NCI-H187 (cell line): ENCODE measurements around the gene SPART.
A peak's percentile ranks its signal among the peaks of the same experiment; 100 is the strongest.

Experiments used
- DNase-seq, 2 experiments: peaks; one replicate each; lab custom pipeline; 2025; lab: John Stamatoyannopoulos, UW

Gene SPART, protein sequence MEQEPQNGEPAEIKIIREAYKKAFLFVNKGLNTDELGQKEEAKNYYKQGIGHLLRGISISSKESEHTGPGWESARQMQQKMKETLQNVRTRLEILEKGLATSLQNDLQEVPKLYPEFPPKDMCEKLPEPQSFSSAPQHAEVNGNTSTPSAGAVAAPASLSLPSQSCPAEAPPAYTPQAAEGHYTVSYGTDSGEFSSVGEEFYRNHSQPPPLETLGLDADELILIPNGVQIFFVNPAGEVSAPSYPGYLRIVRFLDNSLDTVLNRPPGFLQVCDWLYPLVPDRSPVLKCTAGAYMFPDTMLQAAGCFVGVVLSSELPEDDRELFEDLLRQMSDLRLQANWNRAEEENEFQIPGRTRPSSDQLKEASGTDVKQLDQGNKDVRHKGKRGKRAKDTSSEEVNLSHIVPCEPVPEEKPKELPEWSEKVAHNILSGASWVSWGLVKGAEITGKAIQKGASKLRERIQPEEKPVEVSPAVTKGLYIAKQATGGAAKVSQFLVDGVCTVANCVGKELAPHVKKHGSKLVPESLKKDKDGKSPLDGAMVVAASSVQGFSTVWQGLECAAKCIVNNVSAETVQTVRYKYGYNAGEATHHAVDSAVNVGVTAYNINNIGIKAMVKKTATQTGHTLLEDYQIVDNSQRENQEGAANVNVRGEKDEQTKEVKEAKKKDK

DNA sequence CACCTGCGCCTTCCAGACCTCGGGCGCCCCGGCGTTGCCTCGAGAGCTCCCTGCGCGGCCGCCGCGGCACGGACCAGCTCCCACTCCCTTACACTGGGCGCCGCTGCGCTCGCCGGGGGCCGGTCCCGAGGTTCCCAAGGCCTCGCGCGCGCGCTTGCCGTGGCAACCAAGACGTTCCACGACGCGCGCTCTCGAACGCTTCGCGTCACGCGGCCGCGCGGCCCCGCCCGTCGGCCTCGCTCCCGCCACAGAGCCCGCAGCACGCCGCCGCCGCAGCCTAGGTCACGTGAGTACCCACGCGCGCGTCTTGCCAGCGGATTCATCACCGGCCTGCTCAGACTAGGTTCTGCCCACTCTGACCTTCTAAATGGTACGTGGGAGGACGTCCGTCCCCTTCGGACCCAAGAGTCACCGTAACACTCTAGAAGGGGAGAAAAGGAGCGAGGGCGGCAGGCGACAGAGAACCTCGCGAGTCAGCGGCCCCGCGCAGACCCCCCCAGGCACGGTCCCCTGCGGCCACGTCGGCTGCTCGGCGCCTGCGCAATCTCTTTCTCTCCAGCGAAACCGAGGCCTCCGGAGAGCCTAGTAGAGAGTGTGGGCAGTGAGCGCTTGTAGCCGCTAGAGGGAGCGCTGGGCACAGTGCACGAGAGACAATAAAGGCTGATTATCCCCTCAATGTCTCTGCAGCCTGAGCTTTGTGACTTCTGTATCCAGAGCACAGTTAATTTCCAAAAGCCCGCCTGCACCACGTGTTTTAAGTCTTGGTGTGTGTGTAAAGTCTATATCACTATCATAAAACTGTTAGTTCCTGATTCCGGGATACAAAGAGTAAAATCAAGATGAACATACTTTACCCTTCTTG is at the start of gene SPART:
TSS of gene SPART (minus strand) at position 173 of the 862 bp plus-strand sequence. CDS start 10,564 bp downstream, outside the sequence.
- peak; percentile 74 to 90 for DNase-seq

DNA sequence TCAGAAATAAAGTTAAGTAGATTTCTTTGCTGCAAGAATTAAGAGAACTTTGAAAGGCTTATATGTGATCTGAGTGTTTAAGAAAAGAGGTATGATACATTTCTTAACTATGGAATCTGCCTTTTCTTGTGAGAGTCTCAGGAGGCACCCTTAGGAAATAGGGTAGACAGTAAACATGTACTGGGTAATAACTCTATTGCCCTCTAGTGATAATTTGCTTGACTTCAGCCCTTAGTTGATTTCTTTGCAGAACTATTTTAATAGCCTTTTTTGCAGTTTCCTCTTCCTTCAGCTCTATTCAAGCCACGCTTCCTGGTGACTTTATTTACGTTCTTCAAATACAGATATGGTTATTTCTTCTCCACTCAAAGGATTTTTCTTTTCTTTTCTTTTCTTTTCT is 49.1 kb upstream of the SPART start:
- DNase-seq: no peak

- no peak for DNase-seq
Observed at GRCh38 chr13:36385489-36385888, 39.3 kb upstream of the SPART start.

DNA sequence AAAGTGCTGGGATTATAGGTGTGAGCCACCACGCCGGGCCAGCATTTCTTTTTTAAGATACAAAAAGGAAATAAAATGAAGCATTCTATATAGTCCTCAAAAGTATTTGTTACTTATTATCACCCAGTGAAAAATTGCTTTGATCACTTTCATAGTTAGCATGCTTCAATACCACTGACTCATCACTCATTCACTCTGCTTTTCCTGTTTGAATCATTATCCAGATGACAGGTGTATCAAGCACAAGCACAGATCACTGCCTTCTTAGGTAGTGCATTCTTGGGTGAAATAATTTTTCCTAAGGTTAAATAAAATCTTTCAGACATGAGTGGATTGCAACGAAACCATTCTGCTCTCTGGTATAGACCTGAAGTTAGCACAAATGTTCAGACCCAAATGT is 35.8 kb upstream of the SPART start:
- no peak for DNase-seq

DNA sequence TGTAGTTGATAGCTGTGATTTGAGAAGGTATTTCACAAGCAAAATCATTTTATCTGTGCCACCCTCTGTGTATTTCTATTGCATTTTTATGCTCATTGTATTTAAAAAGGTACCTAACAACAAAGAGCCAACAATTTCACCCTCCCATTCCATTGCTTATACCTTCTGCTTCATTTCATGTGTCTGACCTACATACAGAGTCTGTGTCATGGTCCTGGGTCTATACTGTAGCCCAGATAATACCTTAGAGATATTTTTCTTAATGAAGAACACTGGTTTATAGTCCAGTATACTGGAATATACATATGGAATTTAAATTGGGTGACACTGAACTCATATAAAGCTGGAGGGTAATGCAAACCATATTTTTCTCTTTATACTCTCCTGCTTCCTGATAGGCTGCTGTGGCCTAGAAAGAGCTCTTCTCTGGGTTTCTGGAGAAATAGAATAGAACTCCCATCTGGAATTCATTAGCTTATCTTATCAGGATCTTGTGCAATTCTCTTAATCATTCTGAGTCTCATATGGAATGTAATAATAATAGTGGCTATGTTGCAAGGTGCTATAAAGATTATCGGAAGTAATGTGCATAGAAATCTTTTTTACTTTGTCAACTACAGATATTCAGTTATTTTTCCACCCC is 31.8 kb upstream of the SPART start:
- DNase-seq: no peak

GRCh38 chr13:36374063-36374462 is 27.9 kb upstream of the SPART start:
- DNase-seq: no peak

GRCh38 chr13:36371185-36371584 is 25.0 kb upstream of the SPART start:
- DNase-seq: no peak

- DNase-seq: no peak
Observed at GRCh38 chr13:36370108-36370429, 23.9 kb upstream of the SPART start.

DNA sequence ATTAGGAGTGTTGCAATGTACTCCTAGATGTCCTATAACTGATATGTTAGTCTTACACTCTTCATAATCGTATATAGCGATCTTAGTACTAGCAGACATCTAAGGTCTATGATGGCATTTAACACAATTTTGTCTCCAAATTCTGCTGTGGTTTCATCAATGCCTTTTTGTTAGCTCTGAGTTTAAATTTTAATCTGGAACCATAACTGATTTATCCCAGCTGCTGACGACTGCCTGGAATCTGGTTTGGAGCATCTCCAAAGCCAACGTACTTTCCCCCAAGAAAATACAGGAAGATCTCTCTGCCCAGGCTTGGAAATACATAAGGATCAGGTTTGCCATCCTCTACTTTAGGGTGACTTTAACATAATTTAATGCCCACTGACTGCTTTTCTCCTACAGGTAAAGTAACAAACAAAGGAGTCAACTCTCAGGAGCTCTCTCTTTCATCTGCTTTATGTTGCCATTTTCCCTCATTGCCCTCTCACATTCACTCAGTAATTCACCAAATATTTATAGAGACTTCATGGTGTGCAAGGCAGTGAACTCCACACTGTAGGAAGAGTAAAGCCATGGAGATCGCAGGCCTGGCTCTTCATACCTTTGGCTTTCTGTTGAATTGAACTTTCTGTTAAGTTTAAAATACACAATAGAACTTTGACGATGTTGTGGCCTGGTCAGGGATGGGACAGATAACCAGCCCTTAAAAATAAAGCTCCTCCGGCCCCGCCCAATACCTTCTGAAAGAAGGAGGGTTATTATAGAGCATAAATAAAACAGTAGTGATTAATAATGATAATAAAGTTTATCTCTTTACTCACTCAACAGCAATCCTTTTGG is 23.3 kb upstream of the SPART start:
- DNase-seq: no peak

DNA sequence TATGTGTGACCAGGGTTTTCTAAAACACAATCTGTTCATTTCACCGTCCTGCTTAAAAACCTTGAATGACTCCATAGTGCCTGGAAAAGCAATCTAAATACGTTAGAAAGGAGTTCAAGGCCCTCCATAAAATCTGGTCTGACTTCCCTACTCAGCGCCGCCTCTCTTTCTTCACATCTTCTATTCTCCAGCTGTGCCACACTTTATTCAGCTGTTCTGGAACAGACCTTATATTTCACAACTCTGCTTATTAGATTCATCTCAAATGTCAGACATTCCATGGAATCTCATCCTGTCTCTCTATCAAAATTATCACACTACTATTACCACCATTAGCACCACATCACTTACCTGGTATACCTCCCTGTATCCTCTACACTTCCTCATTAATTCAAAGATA is 19.8 kb upstream of the SPART start:
- no peak for DNase-seq

DNA sequence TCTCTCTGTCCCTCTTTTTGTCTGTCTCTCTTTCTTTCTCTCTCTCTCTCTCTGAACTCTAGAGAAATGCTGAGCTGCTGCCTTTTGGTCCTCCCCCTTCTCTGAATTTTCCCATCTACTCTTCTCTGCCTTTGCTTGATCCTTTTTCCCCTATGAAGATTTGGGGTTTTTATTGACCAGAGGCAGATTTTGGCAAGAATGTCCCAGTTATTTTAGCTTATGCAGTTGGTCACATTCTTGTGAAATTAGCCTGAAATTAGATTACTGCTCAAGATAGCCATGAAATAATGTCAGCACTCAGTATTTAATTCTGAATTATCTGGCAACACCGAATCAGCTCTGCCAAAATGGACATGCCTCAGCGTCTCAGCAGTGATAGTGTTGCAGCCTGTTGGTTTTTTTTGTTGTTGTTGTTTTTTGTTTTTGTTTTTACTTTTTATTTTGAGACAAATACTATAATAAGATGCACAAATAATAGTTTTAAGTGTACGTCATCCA is 17.2 kb upstream of the SPART start:
- DNase-seq: no peak

GRCh38 chr13:36362914-36363313 is 16.7 kb upstream of the SPART start:
- DNase-seq: no peak

GRCh38 chr13:36362251-36362650 is 16.1 kb upstream of the SPART start:
- no peak for DNase-seq

GRCh38 chr13:36360903-36361302 is 14.7 kb upstream of the SPART start:
- DNase-seq: no peak

- DNase-seq: no peak
Observed at GRCh38 chr13:36359301-36359950, 13.2 kb upstream of the SPART start.

DNA sequence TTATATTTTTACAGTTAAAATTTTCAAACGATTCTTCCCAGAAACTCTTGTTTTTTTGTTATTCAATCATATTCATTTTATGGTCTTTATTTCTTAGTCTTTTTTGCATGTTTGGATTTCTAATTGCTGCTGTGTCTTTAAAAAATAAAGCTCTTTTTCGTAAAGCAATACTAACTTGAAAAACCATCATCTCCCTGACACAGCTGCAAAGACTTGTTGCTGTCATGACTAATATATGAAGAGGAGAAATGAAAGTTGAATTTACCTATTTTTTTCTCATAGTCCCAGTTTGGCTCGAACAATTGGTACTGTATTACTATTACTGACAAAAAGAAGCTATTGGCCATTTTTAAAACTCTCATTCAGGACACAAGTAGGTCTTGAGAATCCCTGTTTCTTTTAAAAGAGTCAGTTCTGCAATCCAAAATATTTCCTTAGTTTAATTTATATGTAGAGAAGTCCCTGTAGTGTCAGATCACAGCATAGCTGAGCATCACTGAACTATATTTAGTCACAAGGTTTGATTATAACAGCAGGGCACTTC is 12.1 kb upstream of the SPART start:
- no peak for DNase-seq

GRCh38 chr13:36357692-36358091 is 11.5 kb upstream of the SPART start:
- no peak for DNase-seq

DNA sequence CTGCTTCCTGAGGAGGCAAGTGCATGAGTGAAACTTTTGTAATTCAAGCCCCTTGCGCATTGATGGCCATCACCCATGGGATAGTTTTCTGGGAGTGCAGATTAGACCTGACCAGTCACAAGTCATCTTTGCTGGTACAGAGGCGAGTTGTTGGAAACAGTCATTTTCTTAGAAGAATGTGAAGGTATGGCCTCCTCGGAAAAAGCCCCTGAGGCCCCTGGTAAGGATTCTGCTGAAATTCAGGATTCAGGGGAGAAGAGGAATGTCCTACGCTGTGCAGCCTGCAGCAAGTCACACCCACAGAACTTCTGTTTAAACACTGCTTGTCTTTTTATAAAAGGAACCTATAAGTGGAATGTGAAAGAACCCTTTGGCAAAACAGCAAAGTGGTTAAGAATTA is 11.0 kb upstream of the SPART start:
- DNase-seq: no peak

GRCh38 chr13:36356058-36356457 is 9.9 kb upstream of the SPART start:
- no peak for DNase-seq

DNA sequence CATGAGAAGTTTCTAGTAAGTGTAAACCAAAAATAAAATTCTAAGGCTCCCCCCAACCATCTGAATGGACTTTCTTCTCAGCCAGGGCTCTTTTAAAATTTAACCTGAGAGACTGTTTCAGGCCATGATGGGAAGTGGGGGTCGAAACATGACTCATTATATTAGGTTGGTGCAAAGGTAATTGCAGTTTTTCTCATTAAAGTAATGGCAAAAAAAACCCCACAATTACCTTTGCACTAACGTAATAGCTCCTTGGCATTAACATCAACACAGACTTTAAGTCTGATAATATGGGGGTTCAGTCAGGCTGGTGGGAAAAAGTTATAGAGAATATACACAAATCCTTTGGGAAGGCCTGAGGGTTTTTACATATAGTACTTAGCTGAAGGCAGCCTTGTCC is 9.4 kb upstream of the SPART start:
- no peak for DNase-seq
